ENCODE measurements around the gene ZC3H7A. TPM values are rescaled to one million over a fixed set of nuclear protein-coding genes. Genes with fewer than 3 reads are reported as not detected.
"Not testable (repeated sequence)": the region's sequence is repeated elsewhere in the genome, so short reads cannot be mapped to it uniquely, and the experiment has no call there.

The ZC3H7A gene
- total RNA-seq, 1 experiment from 2014 or later: 42.0 TPM

DNA sequence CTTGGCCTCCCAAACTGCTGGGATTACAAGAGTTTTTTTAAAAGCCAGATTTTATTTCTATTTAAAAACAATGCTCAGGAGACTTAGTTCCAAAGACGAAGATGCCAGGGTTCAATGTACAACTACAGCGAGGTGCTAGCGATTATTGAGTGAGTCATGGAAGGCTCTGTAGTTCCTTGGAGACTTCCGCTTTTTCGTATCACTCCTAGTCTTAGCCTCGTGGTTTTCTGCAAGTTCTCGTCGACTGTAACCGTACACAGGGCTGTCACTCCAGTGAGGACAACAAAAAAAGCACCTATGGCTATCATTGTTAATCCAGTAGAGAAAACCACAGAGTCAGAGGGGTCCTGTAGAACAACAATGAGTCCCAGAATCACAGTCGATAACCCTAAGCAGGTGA lies 22.7 kb upstream of the ZC3H7A start:
- Histone ChIP-seq H3K9me3 (no peaks in the 10 kb centered on the region), H3K4me1 (no peaks in the 10 kb centered on the region), H3K4me3 (ENCODE audit: low read depth, low read length) (no peak overlapping the region), H3K27me3 (replicated peaks; ENCODE audit: control insufficient read depth, insufficient read depth, low read length) (no peaks in the 10 kb centered on the region), H3K36me3 (ENCODE audit: control insufficient read depth, insufficient read depth, low read length) (no peaks in the 10 kb centered on the region)
- ChIA-PET CTCF (no interaction called here), POLR2A (no interaction called here)
- intact Hi-C loops (cut with micrococcal nuclease; ENCODE audit: unreplicated experiment): loop anchor here (10.0 kb wide), 1 partner anchor 415 kb away; no protein-coding TSS in a partner anchor
- no peak overlapping the region for H3K4me3 Mint-ChIP-seq (ENCODE audit: unreplicated experiment)
- H3K9me3 Mint-ChIP-seq (ENCODE audit: unreplicated experiment): no peaks in the 10 kb centered on the region
- no peaks in the 10 kb centered on the region for H3K36me3 Mint-ChIP-seq (ENCODE audit: insufficient read depth, unreplicated experiment)
- H3K27me3 Mint-ChIP-seq (ENCODE audit: insufficient read depth, unreplicated experiment): no peaks in the 10 kb centered on the region
- no peak overlapping the region for H3K27ac Mint-ChIP-seq (ENCODE audit: unreplicated experiment)
- BruUV-seq (replicated peaks): no TSS peak
- TF ChIP-seq, protein P1, sequence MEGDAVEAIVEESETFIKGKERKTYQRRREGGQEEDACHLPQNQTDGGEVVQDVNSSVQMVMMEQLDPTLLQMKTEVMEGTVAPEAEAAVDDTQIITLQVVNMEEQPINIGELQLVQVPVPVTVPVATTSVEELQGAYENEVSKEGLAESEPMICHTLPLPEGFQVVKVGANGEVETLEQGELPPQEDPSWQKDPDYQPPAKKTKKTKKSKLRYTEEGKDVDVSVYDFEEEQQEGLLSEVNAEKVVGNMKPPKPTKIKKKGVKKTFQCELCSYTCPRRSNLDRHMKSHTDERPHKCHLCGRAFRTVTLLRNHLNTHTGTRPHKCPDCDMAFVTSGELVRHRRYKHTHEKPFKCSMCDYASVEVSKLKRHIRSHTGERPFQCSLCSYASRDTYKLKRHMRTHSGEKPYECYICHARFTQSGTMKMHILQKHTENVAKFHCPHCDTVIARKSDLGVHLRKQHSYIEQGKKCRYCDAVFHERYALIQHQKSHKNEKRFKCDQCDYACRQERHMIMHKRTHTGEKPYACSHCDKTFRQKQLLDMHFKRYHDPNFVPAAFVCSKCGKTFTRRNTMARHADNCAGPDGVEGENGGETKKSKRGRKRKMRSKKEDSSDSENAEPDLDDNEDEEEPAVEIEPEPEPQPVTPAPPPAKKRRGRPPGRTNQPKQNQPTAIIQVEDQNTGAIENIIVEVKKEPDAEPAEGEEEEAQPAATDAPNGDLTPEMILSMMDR (IDR thresholded peaks at IDR 0.05; ENCODE audit: insufficient read depth in 1 of 2, low read depth in 1 of 2, low read length in 1 of 2, severe bottlenecking in 1 of 2, unreplicated experiment in 1 of 2): no peak
- no peak for DNase-seq
- no peaks in the 10 kb centered on the region for H3K4me1 Mint-ChIP-seq (ENCODE audit: low read depth, unreplicated experiment)

DNA sequence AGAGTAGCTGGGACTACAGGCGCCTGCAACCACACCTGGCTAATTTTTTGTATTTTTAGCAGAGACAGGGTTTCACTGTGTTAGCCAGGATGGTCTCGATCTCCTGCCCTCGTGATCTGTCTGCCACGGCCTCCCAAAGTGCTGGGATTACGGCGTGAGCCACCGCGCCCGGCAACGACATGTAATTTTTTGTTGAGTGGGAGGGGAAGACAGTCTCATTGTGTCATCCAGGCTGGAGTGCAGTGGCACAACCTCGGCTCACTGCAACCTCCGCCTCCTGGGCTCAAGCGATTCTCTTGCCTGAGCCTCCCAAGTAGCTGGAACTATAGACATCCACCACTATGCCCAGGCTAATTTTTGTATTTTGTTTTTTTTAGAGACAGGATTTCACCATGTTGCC lies 21.9 kb upstream of the ZC3H7A start:
- BruUV-seq (replicated peaks); H3K9me3 ChIP-seq; DNase-seq; H3K27me3 ChIP-seq (replicated peaks; ENCODE audit: control insufficient read depth, insufficient read depth, low read length); POLR2A ChIA-PET; H3K36me3 Mint-ChIP-seq (ENCODE audit: insufficient read depth, unreplicated experiment); H3K4me1 Mint-ChIP-seq (ENCODE audit: low read depth, unreplicated experiment); H3K4me1 ChIP-seq; H3K4me3 ChIP-seq (ENCODE audit: low read depth, low read length); H3K27me3 Mint-ChIP-seq (ENCODE audit: insufficient read depth, unreplicated experiment); CTCF ChIA-PET; H3K9me3 Mint-ChIP-seq (ENCODE audit: unreplicated experiment); H3K27ac Mint-ChIP-seq (ENCODE audit: unreplicated experiment); H3K4me3 Mint-ChIP-seq (ENCODE audit: unreplicated experiment); H3K36me3 ChIP-seq (ENCODE audit: control insufficient read depth, insufficient read depth, low read length): not testable (repeated sequence)
- intact Hi-C loops (cut with micrococcal nuclease; ENCODE audit: unreplicated experiment): loop anchor here (10.0 kb wide), 1 partner anchor 414 kb away; no protein-coding TSS in a partner anchor

DNA sequence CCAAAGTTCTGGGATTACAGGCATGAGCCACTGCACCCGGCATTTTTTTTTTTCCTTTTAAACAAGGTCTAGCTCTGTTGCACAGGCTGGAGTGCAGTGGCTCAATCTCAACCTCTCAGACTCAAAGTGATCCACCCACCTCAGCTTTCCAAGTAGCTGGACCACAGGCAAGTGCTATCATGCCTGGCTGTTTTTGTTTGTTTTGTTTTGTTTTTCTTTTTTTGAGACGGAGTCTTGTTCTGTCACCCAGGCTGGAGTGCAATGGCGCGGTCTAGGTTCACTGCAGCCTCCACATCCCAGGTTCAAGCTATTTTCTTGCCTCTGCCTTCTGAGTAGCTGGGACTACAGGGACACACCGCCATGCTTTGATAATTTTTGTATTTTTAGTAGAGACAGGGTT lies 19.1 kb upstream of the ZC3H7A start:
- Histone ChIP-seq H3K4me3 (ENCODE audit: low read depth, low read length) (no peak overlapping the region), H3K9me3 (no peaks in the 10 kb centered on the region), H3K4me1 (no peaks in the 10 kb centered on the region), H3K27me3 (replicated peaks; ENCODE audit: control insufficient read depth, insufficient read depth, low read length) (no peaks in the 10 kb centered on the region), H3K36me3 (ENCODE audit: control insufficient read depth, insufficient read depth, low read length) (no peaks in the 10 kb centered on the region)
- ChIA-PET CTCF (no interaction called here), POLR2A (no interaction called here)
- no TSS peak for BruUV-seq (replicated peaks)
- H3K27ac Mint-ChIP-seq (ENCODE audit: unreplicated experiment): no peak overlapping the region
- TF ChIP-seq, protein P1 (IDR thresholded peaks at IDR 0.05; ENCODE audit: insufficient read depth in 1 of 2, low read depth in 1 of 2, low read length in 1 of 2, severe bottlenecking in 1 of 2, unreplicated experiment in 1 of 2): no peak
- H3K36me3 Mint-ChIP-seq (ENCODE audit: insufficient read depth, unreplicated experiment): no peaks in the 10 kb centered on the region
- DNase-seq: no peak
- no peaks in the 10 kb centered on the region for H3K9me3 Mint-ChIP-seq (ENCODE audit: unreplicated experiment)
- intact Hi-C loops (cut with micrococcal nuclease; ENCODE audit: unreplicated experiment): loop anchor here (10.0 kb wide), 1 partner anchor 411 kb away; no protein-coding TSS in a partner anchor
- H3K27me3 Mint-ChIP-seq (ENCODE audit: insufficient read depth, unreplicated experiment): no peaks in the 10 kb centered on the region
- no peak overlapping the region for H3K4me3 Mint-ChIP-seq (ENCODE audit: unreplicated experiment)
- H3K4me1 Mint-ChIP-seq (ENCODE audit: low read depth, unreplicated experiment): no peaks in the 10 kb centered on the region

DNA sequence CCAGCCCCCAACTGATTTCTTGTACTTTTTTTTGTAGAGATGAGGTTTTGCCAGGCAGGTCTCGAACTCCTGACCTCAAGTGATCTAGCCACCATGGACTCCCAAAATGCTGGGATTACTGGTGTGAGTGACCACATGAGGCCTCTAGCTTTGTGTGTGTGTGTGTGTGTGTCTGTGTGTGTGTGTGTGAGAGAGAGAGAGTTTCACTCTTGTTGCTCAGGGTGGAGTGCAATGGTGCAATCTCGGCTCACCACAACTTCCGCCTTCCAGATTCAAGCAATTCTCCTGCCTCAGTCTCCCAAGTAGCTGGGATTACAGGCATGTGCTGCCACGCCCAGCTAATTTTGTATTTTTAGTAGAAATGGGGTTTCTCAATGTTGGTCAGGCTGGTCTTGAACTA lies 17.7 kb upstream of the ZC3H7A start:
- H3K9me3 ChIP-seq; POLR2A ChIA-PET; H3K4me3 Mint-ChIP-seq (ENCODE audit: unreplicated experiment); H3K27me3 ChIP-seq (replicated peaks; ENCODE audit: control insufficient read depth, insufficient read depth, low read length); H3K4me3 ChIP-seq (ENCODE audit: low read depth, low read length); H3K9me3 Mint-ChIP-seq (ENCODE audit: unreplicated experiment); BruUV-seq (replicated peaks); H3K4me1 ChIP-seq; H3K4me1 Mint-ChIP-seq (ENCODE audit: low read depth, unreplicated experiment); H3K27me3 Mint-ChIP-seq (ENCODE audit: insufficient read depth, unreplicated experiment); DNase-seq; H3K36me3 ChIP-seq (ENCODE audit: control insufficient read depth, insufficient read depth, low read length); H3K36me3 Mint-ChIP-seq (ENCODE audit: insufficient read depth, unreplicated experiment); H3K27ac Mint-ChIP-seq (ENCODE audit: unreplicated experiment): not testable (repeated sequence)
- intact Hi-C loops (cut with micrococcal nuclease; ENCODE audit: unreplicated experiment): loop anchor here (10.0 kb wide), 1 partner anchor 410 kb away; no protein-coding TSS in a partner anchor
- CTCF ChIA-PET: interaction anchor here (0.9 kb wide), 1 partner anchor 419 kb away, joined by 4 read pairs; no protein-coding TSS in a partner anchor

Measured in Caco-2 (cell line).